ENCODE data around the gene GPHN. TPM values are rescaled to one million over a fixed set of nuclear protein-coding genes. Genes with fewer than 3 reads are reported as not detected.

The GPHN gene
- polyA plus RNA-seq, 2 of the 4 experiments (the other 2 are of a cell fraction): 12.7 to 15.5 TPM

DNA sequence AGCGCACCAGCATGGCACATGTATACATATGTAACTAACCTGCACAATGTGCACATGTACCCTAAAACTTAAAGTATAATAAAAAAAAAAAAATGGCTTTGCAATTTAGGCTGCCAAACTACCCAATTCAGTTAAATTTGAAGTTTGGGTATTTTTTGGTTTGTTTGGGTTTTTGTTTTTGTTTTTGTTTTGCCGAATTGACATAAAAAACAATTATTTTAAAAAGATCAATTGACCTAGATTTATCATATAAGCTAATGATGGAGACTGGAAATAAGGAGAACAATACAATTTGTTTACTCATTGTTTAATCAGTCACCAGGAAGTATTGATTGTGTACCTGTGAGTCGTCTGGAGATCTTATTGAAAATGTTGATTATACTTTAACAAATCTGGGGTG, 619.2 kb downstream of the GPHN start:
- ChIA-PET CTCF (no interaction called here), POLR2A (no interaction called here)
- DNase-seq (ENCODE audit: low read depth in 1 of 2, low spot score in 1 of 2): no peak
- no peak overlapping the region for H3K27ac ChIP-seq
- no peak for ATAC-seq
- TF ChIP-seq MAFK (IDR thresholded peaks at IDR 0.05; ENCODE audit: partially characterized antibody) (peak; percentile 78), CBX8 (IDR thresholded peaks at IDR 0.05) (no peak)
- FAIRE-seq: no peak
- H3K4me3 ChIP-seq: no peak overlapping the region
- no peaks in the 10 kb centered on the region for H3K9me3 ChIP-seq
- peaks cover 3% of the 10 kb centered on the region; the same call in 1 of the 3 replicates for H3K4me1 ChIP-seq
- WGBS (ENCODE audit: missing lambda C conversion rate): 72% methylated on average over 3 of the region's 3 CpGs
- H3K4me2 ChIP-seq: no peak overlapping the region

GRCh38 chr14:67129768-67130167, 621.8 kb downstream of the GPHN start:
- CTCF ChIA-PET: interaction anchor here (1.0 to 2.6 kb wide), 2 partner anchors 9 to 36 kb away, joined by 3 to 7 read pairs; no protein-coding TSS in a partner anchor
- DNase-seq (ENCODE audit: low read depth in 1 of 2, low spot score in 1 of 2): no peak
- no peak overlapping the region for H3K27ac ChIP-seq
- H3K9me3 ChIP-seq: no peaks in the 10 kb centered on the region
- no peak for TF ChIP-seq HMGXB4 (CRISPR knock-in tag; IDR thresholded peaks at IDR 0.05; ENCODE audit: borderline replicate concordance)
- peaks cover 3% of the 10 kb centered on the region; the same call in 1 of the 3 replicates for H3K4me1 ChIP-seq
- ATAC-seq: no peak
- H3K4me3 ChIP-seq: no peak overlapping the region
- peak; percentile 7 for FAIRE-seq
- 82% methylated on average over 2 of the region's 2 CpGs for WGBS (ENCODE audit: missing lambda C conversion rate)
- POLR2A ChIA-PET: no interaction called here
- no peak overlapping the region for H3K4me2 ChIP-seq

GRCh38 chr14:67131691-67132090, 623.7 kb downstream of the GPHN start:
- DNase-seq (ENCODE audit: low read depth in 1 of 2, low spot score in 1 of 2) (no peak), ATAC-seq (no peak), FAIRE-seq (no peak)
- WGBS (ENCODE audit: missing lambda C conversion rate): 98% methylated on average over 1 of the region's 1 CpG
- TF ChIP-seq, protein P1, sequence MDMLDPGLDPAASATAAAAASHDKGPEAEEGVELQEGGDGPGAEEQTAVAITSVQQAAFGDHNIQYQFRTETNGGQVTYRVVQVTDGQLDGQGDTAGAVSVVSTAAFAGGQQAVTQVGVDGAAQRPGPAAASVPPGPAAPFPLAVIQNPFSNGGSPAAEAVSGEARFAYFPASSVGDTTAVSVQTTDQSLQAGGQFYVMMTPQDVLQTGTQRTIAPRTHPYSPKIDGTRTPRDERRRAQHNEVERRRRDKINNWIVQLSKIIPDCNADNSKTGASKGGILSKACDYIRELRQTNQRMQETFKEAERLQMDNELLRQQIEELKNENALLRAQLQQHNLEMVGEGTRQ (IDR thresholded peaks at IDR 0.05): no peak
- peak; percentile 59 for TF ChIP-seq MAFK (IDR thresholded peaks at IDR 0.05; ENCODE audit: partially characterized antibody)
- CTCF ChIA-PET: interaction anchor here (2.6 kb wide), 1 partner anchor 11 kb away, joined by 7 read pairs; no protein-coding TSS in a partner anchor
- Histone ChIP-seq H3K4me2 (no peak overlapping the region), H3K27ac (no peak overlapping the region), H3K9me3 (no peaks in the 10 kb centered on the region), H3K4me1 (no peaks in the 10 kb centered on the region), H3K4me3 (no peak overlapping the region)
- POLR2A ChIA-PET: no interaction called here

GRCh38 chr14:67133144-67133543, 625.2 kb downstream of the GPHN start:
- DNase-seq (ENCODE audit: low read depth in 1 of 2, low spot score in 1 of 2) (no peak), FAIRE-seq (no peak), ATAC-seq (no peak)
- Histone ChIP-seq H3K4me1 (no peaks in the 10 kb centered on the region), H3K4me3 (no peak overlapping the region), H3K4me2 (no peak overlapping the region), H3K9me3 (no peaks in the 10 kb centered on the region), H3K27ac (no peak overlapping the region)
- ChIA-PET CTCF (no interaction called here), POLR2A (no interaction called here)
- TF ChIP-seq JUNB (IDR thresholded peaks at IDR 0.05): no peak
- no peak for TF ChIP-seq JUN (IDR thresholded peaks at IDR 0.05)
- no peak for TF ChIP-seq CBX8 (IDR thresholded peaks at IDR 0.05)
- no peak for TF ChIP-seq CBX2 (IDR thresholded peaks at IDR 0.05; ENCODE audit: borderline replicate concordance, low read depth)
- TF ChIP-seq MAZ (IDR thresholded peaks at IDR 0.05; ENCODE audit: borderline replicate concordance, low read depth, low read length): no peak
- TF ChIP-seq NR3C1 (IDR thresholded peaks at IDR 0.05): no peak
- TF ChIP-seq HMGXB4 (CRISPR knock-in tag; IDR thresholded peaks at IDR 0.05; ENCODE audit: borderline replicate concordance): no peak
- no peak for TF ChIP-seq ZSCAN20 (CRISPR knock-in tag; IDR thresholded peaks at IDR 0.05)
- TF ChIP-seq KDM5A (IDR thresholded peaks at IDR 0.05): no peak
- TF ChIP-seq FOSB (CRISPR knock-in tag; IDR thresholded peaks at IDR 0.05): no peak

Measured in A549 (cell line).